Measurements from ENCODE around the gene PCDHGC3. TPM values are rescaled to one million over a fixed set of nuclear protein-coding genes. Genes with fewer than 3 reads are reported as not detected.

The PCDHGC3 gene
- total and polyA plus RNA-seq, 4 donors, result 3.7 to 11.0 (median 6.2) TPM

- Histone ChIP-seq H3K9ac (ENCODE audit: low read depth in 1 of 2, low read length in 2 of 2) (no peak overlapping the region), H3K4me3 (ENCODE audit: low read depth in 1 of 3, low read length in 3 of 3) (no peak overlapping the region), H3K9me3 (ENCODE audit: control insufficient read depth in 4 of 4, low read length in 3 of 4) (peaks cover 0 to 2% (median 0%) of the 10 kb centered on the region in 4 donors), H3K27ac (ENCODE audit: low read depth in 1 of 2, low read length in 2 of 2) (no peak overlapping the region), H3K36me3 (ENCODE audit: control insufficient read depth in 4 of 4, insufficient read depth in 3 of 4, low read depth in 1 of 4, low read length in 3 of 4) (no peaks in the 10 kb centered on the region), H3K4me1 (ENCODE audit: control insufficient read depth in 4 of 4, insufficient read depth in 4 of 4, low read length in 3 of 4) (peaks cover 0 to 9% (median 4%) of the 10 kb centered on the region in 4 donors), H3K27me3 (ENCODE audit: control insufficient read depth in 4 of 4, insufficient read depth in 4 of 4, low read length in 3 of 4) (no peaks in the 10 kb centered on the region)
- TF ChIP-seq HNF4G (IDR thresholded peaks at IDR 0.05), result no peak
- no peak for TF ChIP-seq TAF1 (conservative IDR thresholded peaks at IDR 0.05)
- TF ChIP-seq ZBTB33 (IDR thresholded peaks at IDR 0.05), result no peak
- TF ChIP-seq SP1 (IDR thresholded peaks at IDR 0.05), result no peak
- TF ChIP-seq GABPA (IDR thresholded peaks at IDR 0.05 in 1 of 2, conservative IDR thresholded peaks at IDR 0.05 in 1 of 2), result no peak
- TF ChIP-seq ATF3 (IDR thresholded peaks at IDR 0.05), result no peak
- TF ChIP-seq RAD21 (IDR thresholded peaks at IDR 0.05), result no peak
- TF ChIP-seq HNF4A (conservative IDR thresholded peaks at IDR 0.05), result no peak
- TF ChIP-seq JUND (IDR thresholded peaks at IDR 0.05), result no peak
- no peak for TF ChIP-seq NR2F2 (IDR thresholded peaks at IDR 0.05)
- 82% methylated on average over 8 of the region's 8 CpGs for WGBS
- no peak for DNase-seq (ENCODE audit: low spot score)
These were observed 19.7 kb downstream of the PCDHGC3 start for GRCh38 chr5:141495453-141495811.

- DNase-seq (ENCODE audit: low spot score), result no peak
- H3K9me3 ChIP-seq (ENCODE audit: control insufficient read depth in 4 of 4, low read length in 3 of 4), result peaks cover 0 to 2% (median 0%) of the 10 kb centered on the region in 4 donors
- H3K27ac ChIP-seq (ENCODE audit: low read depth in 1 of 2, low read length in 2 of 2), result no peak overlapping the region
- H3K36me3 ChIP-seq (ENCODE audit: control insufficient read depth in 4 of 4, insufficient read depth in 3 of 4, low read depth in 1 of 4, low read length in 3 of 4), result no peaks in the 10 kb centered on the region
- no peak for TF ChIP-seq NR2F2 (IDR thresholded peaks at IDR 0.05)
- no peak for TF ChIP-seq CTCF (IDR thresholded peaks at IDR 0.05; ENCODE audit: low read depth, low read length, missing input control)
- no peak for TF ChIP-seq GABPA (IDR thresholded peaks at IDR 0.05 in 1 of 2, conservative IDR thresholded peaks at IDR 0.05 in 1 of 2)
- TF ChIP-seq FOXA1 (IDR thresholded peaks at IDR 0.05), result no peak
- TF ChIP-seq RAD21 (IDR thresholded peaks at IDR 0.05), result no peak
- no peak for TF ChIP-seq RXRA (IDR thresholded peaks at IDR 0.05)
- no peak for TF ChIP-seq REST (IDR thresholded peaks at IDR 0.05)
- no peak for TF ChIP-seq EGR1 (IDR thresholded peaks at IDR 0.05; ENCODE audit: low read depth in 2 of 2)
- no peak for TF ChIP-seq FOXA2 (IDR thresholded peaks at IDR 0.05)
- no peak for TF ChIP-seq ZBTB33 (IDR thresholded peaks at IDR 0.05)
- no peak for TF ChIP-seq MAX (IDR thresholded peaks at IDR 0.05)
- TF ChIP-seq HNF4G (IDR thresholded peaks at IDR 0.05), result no peak
- TF ChIP-seq TAF1 (conservative IDR thresholded peaks at IDR 0.05), result no peak
- WGBS, result 84% methylated on average over 4 of the region's 4 CpGs
- H3K4me3 ChIP-seq (ENCODE audit: low read depth in 1 of 3, low read length in 3 of 3), result no peak overlapping the region
- H3K4me1 ChIP-seq (ENCODE audit: control insufficient read depth in 4 of 4, insufficient read depth in 4 of 4, low read length in 3 of 4), result peaks cover 0 to 9% (median 4%) of the 10 kb centered on the region in 4 donors
- H3K9ac ChIP-seq (ENCODE audit: low read depth in 1 of 2, low read length in 2 of 2), result no peak overlapping the region
- no peaks in the 10 kb centered on the region for H3K27me3 ChIP-seq (ENCODE audit: control insufficient read depth in 4 of 4, insufficient read depth in 4 of 4, low read length in 3 of 4)
These were observed 20.3 kb downstream of the PCDHGC3 start for GRCh38 chr5:141496038-141496437.

Data from liver (tissue), 9 donors.